Right renal cortex interstitium (tissue), 3 donors: ENCODE results near the gene ARPC2. TPM values are rescaled to one million over a fixed set of nuclear protein-coding genes. Genes with fewer than 3 reads are reported as not detected.

Source experiments
- DNase-seq, 3 donors: peaks; one replicate each; pipeline ENCODE4 v3.0.0-alpha.2; 2013; ENCODE audit warnings: low read depth in 3 of 3, low spot score in 2 of 3
- polyA plus RNA-seq, 3 donors: library from polyadenylated mRNA; unstranded; fragments of 120-200 nt; gene quantifications; one replicate each; pipeline ENCODE4 v1.2.1, GENCODE V29; 2013; ENCODE audit not compliant: insufficient read length in 3 of 3

ARPC2 gene
- polyA plus RNA-seq, 3 donors: 255 to 260 (median 256) TPM

DNA sequence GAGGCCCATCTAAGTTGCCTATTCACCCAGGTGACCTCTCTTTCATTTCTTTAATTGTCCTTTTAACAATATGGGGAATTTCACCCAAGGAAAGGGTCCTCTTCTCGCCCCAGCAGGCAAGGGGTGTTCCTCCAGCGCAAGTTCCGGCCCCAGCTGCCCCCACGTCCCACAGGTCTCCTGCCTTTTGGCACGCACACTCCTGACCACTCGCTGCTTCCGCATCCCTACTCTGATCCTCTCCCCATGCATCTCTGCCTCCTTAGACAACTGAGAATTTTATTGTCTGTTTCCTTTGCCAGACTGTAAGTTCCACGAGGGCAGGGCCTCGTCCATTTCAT is 684 bp upstream of the ARPC2 start:
- DNase-seq: no peak

- DNase-seq: peak in 2 of 3 donors; percentile 10 to 17
Measured at GRCh38 chr2:218217360-218218267, 625 bp downstream of the ARPC2 start.

GRCh38 chr2:218218268-218219185 is 1.5 kb downstream of the ARPC2 start:
- no peak for DNase-seq

GRCh38 chr2:218219934-218220333 is 2.9 kb downstream of the ARPC2 start:
- DNase-seq: no peak

DNA sequence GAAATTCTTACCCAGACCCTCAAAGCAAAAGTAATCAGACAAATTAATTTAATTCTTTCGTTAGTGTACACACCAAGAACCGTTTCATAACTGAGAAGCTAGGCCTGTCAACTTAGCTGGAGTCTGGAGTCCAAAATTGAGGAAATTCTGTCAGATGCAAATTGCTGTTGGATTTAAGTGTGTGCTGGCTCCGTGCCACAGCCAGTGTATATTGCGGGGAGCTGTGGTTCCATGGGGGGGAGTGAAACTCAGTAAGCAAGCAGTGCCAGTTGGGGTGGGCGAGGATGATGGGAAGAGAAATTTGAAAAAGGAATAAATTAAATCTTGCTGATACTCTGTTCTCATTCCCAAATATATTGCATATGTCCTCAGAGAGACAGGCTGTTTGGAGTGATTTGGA is 4.0 kb downstream of the ARPC2 start:
- DNase-seq: no peak

DNA sequence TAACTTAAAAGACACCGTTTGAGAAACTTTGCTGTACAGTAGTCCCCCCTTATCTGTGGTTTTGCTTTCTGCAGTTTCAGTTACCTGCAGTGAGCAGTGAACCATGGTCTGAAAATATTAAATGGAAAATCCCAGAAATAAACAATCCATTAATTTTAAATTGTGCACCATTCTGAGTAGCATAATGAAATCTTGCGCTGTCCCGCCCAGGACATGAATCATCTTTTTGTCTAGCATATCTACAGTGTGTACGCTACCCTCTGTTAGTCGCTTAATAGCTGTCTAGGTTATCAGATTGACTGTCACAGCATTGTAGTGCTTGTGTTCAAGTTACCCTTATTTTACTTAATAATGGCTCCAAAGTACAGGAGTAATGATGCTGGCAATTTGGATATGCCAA is 6.1 kb downstream of the ARPC2 start:
- no peak for DNase-seq

DNA sequence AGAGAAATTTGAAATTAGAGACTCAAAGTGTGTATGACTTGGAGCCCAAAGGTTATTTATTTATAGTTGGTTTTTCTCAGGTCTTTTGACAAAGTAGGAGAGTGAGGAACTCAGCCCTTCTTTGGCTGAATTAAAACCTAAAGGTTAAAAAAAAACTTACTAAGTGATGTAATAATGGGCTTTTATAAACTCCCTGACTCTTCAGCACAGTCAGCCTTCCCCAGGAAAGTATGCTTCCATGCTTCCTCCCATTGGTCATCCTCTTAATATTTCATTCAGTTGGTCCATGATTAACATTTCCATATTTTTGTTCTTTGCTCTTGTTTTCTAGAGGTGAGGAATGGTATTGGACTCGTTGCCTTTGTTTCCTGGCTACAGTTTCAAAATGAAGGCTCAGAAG is 7.2 kb downstream of the ARPC2 start:
- no peak for DNase-seq

- no peak for DNase-seq
Measured at GRCh38 chr2:218226903-218227302, 9.9 kb downstream of the ARPC2 start.

GRCh38 chr2:218228366-218229090 is 11.5 kb downstream of the ARPC2 start:
- DNase-seq: no peak

DNA sequence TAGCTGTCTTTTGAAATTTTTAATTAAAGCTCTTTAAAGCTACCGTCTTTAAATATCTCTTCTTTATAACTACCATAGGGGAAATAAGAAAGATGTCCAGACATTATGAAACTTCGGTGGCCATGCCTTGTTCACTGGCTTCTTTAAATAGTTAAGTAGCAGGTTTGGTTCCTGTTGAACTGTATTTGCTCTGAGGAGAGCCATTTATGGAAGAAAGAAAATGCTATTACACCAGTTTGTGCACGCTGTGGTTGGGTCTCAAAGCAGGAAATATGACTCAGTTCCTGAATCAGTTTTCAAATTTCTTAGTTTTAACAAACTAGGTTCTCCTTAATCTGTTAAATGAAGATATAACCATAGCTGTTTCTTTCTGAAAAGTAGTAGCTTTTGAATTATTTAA is 12.2 kb downstream of the ARPC2 start:
- no peak for DNase-seq

DNA sequence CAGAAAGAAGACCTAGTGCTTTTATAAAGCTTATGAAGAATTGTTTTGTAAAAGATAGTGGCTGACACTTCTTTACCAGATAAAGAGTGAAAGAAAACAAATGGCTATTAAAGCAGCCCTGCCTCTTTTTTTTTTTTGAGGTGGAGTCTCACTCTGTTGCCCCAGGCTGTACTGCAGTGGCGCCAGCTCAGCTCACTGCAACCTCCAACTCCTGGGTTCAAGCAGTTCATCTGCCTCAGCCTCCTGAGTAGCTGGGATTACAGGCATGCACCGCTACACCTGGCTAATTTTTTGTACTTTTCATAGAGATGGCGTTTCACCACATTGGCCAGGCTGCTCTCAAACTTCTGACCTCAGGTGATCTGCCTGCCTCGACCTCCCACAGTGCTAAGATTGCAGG is 12.9 kb downstream of the ARPC2 start:
- DNase-seq: no peak

DNA sequence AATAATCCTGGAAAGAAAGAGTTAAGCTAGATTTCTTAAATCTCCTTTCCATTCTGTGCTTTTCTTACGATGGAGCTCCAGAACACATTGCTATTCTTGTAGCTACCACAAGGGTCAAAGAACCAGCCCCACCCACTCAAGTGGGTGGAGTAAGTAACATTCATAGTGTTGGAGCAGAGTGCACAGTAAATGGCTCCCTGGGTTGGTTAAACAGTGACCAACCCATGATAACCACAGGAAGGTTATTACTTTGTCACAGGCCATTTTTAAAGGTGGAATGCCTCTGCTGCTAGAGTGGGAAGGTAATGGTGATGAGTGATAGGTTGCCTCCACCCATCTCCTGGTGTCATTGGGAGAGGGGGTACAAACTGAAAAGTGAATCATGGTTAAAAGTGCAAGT is 13.9 kb downstream of the ARPC2 start:
- DNase-seq: no peak

GRCh38 chr2:218233543-218233942 is 16.6 kb downstream of the ARPC2 start:
- no peak for DNase-seq

- DNase-seq: no peak
Measured at GRCh38 chr2:218234521-218234920, 17.5 kb downstream of the ARPC2 start.

GRCh38 chr2:218235017-218235416 is 18.0 kb downstream of the ARPC2 start:
- DNase-seq: no peak

- no peak for DNase-seq
Measured at GRCh38 chr2:218236829-218237228, 19.8 kb downstream of the ARPC2 start.

GRCh38 chr2:218238887-218239286 is 21.9 kb downstream of the ARPC2 start:
- DNase-seq: no peak

- DNase-seq: no peak
Measured at GRCh38 chr2:218244204-218244603, 27.2 kb downstream of the ARPC2 start.

- no peak for DNase-seq
Measured at GRCh38 chr2:218244665-218245064, 27.7 kb downstream of the ARPC2 start.

GRCh38 chr2:218245214-218245613 is 28.2 kb downstream of the ARPC2 start:
- no peak for DNase-seq

DNA sequence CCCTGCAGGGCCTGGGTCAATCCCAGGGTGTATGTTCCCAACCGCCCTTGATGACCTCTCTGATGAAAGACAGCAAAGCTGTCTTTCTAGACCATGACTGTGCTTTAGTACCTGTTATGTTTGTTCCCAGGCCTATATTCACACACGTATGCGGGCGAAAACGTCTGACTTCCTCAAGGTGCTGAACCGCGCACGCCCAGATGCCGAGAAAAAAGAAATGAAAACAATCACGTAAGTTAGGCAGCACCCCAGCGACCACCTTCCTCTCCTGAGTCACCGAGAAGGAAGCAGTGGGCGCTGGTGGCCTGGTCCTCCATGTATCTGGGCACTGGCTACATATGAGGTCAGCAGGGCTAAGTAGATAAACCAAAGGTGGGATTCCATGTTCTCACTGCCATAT is 32.7 kb downstream of the ARPC2 start:
- no peak for DNase-seq
